Measurements from ENCODE around the gene PI4KA.

PI4KA gene

GRCh38 chr22:20792221-20792965 is 66.2 kb downstream of the PI4KA start:
- no peak for DNase-seq

- no peak for DNase-seq
These were observed 69.8 kb downstream of the PI4KA start for GRCh38 chr22:20788627-20789344.

- no peak for DNase-seq
These were observed 70.6 kb downstream of the PI4KA start for GRCh38 chr22:20787746-20788626.

GRCh38 chr22:20787223-20787622 is 71.4 kb downstream of the PI4KA start:
- no peak for DNase-seq

DNA sequence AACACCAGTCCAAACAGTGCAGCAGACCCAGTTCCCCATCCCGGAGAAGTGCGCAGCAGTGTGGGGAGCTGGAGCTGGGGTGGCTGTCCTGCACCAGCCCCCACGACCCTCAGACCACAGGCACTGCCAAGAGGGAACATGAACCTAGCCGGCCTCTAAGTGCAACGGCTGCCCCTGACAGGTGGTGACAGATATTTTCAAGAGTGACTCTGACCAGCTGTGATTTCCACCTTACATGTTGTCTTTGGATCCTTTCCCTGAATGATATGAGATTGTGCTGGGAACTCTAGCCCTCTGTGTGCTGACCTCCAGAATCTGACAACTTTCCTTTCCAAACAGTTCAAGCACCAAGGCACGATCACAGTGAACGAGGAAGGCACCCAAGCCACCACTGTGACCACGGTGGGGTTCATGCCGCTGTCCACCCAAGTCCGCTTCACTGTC is 72.1 kb downstream of the PI4KA start:
- no peak for DNase-seq

DNA sequence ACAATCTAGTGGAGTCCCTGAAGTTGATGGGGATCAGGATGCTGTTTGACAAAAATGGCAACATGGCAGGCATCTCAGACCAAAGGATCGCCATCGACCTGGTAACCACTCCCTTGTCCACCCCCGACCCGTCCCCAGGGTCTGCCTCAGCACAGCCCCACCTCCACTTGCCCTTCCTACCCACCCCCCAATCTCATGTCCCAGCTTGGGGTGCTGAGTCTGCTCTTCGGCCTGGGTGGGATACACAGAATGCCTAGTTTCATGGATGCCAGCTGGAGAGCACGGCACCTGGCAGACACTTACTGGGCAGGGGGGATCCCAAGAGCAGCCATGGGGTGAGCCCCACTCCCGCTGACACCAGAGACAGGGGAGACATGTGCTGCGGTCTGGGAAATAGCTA is 72.6 kb downstream of the PI4KA start:
- DNase-seq: no peak

DNA sequence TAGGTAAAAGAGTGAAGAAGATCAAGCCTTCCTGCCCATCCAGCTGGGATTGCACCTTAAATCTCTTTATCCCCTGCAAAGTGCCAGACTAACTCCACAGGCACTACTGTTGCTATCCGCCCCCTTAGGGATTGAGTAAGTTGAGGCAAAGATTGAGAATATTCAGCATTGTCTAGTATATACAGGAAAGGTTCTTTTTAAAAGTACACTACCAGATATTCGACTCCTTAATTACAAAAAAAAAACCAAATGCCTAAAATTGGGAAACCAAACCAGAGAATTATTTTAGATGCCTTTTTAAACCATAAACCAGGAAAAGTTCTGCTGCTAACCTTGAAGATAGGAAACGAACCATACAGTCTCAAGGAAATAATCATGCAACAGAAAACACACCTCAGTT is 73.2 kb downstream of the PI4KA start:
- no peak for DNase-seq

DNA sequence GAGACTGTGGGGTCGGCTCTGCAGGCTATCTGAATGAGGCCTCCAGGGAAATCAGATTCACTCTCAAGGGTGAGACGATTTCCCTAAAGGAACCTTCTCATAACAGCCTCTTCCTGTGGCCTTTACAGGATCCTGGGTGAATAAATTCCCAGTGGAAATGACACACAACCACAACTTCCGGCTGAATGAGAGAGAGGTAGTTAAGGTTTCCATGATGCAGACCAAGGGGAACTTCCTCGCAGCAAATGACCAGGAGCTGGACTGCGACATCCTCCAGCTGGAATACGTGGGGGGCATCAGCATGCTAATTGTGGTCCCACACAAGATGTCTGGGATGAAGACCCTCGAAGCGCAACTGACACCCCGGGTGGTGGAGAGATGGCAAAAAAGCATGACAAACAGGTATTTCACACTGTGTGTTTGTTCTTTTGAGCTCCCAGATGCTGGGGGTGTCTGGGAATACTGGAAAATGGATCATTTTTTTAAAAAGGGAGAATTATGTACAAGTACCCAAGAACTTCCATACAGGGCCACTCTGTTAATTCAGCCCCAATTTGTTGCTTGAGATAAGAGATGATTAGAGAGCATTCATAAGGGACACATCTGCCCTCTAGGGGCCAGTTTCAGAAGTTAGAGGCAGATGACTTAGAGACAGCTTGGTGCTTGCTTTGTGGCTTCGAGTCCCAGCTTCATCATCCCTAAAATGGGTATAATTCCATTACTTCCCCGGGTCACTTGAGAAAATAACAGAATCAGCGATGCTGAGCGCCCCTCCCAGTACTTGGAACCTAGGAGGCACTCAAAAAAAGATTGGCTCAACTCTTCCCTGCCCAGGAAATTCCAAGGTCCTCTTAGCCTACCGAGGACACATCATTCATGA is 74.5 kb downstream of the PI4KA start:
- peak; percentile 70 for DNase-seq

- no peak for DNase-seq
These were observed 75.3 kb downstream of the PI4KA start for GRCh38 chr22:20783300-20783673.

- no peak for DNase-seq
These were observed 75.9 kb downstream of the PI4KA start for GRCh38 chr22:20782596-20783299.

- no peak for DNase-seq
These were observed 76.5 kb downstream of the PI4KA start for GRCh38 chr22:20782083-20782482.

- no peak for DNase-seq
These were observed 77.2 kb downstream of the PI4KA start for GRCh38 chr22:20781272-20781990.

DNA sequence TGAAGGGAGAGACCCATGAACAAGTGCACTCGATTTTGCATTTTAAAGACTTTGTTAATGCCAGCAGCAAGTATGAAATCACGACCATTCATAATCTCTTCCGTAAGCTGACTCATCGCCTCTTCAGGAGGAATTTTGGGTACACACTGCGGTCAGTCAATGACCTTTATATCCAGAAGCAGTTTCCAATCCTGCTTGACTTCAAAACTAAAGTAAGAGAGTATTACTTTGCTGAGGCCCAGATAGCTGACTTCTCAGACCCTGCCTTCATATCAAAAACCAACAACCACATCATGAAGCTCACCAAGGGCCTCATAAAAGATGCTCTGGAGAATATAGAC is 78.8 kb downstream of the PI4KA start:
- no peak for DNase-seq

GRCh38 chr22:20779014-20779817 is 79.4 kb downstream of the PI4KA start:
- DNase-seq: no peak

DNA sequence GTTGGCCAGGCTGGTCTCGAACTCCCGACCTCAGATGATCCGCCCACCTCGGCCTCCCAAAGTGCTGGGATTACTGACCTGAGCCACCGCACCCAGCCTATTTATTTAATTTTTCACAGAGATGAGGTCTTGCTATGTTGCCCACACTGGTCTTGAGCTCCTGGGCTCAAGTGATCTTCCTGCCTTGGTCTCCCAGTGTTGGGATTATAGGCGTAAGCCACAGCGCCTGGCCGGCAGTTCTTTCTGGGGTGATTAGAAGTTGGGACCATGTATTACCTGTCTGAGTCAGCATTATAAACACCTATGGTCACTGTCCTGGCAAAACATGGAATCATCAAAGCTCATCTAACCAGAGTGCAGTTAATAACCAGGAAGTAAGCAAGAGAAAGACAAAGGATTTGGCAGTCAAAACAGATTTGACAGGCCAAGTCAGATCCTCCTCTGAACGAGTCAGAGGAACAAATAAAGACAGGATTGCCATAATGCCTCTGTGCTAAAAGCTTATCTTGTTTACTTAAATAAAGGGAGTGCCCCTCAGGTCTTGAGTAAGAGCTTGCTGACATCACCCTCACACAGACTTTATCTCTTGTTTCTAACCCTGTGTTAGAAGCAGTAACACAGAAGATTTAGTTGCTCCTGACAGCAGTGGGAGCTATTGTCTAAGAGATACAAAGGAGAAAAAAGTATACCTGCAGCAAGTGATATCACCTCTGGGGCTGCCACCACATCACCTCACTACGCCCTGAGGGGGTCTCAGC is 81.0 kb downstream of the PI4KA start:
- no peak for DNase-seq

- DNase-seq: no peak
These were observed 81.8 kb downstream of the PI4KA start for GRCh38 chr22:20776624-20777405.

DNA sequence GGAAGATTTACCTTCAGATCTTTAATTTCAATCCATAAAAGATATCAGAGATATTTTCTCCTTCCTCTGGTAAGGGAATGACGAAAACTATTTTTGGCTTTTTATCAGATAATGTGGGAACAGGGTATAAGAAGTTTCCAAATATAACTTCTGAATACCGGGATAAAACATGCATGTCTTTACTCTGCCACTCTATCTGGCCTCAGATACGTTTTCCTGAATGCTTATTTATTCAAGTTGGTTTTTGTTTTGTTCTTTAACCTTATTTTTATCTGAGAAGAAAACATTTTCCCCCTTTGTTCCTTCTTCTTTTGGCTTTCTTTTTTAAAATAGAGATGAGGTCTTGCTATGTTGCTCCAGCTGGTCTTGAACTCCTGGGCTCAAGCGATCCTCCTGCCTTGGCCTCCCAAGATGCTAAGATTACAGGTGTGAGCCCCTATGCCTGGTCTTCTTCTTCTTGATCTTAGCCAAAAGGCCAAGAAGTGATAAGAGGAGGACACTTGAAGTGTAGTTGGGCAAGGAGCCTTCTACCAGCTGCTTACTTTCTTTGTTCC is 83.2 kb downstream of the PI4KA start:
- DNase-seq: no peak

DNA sequence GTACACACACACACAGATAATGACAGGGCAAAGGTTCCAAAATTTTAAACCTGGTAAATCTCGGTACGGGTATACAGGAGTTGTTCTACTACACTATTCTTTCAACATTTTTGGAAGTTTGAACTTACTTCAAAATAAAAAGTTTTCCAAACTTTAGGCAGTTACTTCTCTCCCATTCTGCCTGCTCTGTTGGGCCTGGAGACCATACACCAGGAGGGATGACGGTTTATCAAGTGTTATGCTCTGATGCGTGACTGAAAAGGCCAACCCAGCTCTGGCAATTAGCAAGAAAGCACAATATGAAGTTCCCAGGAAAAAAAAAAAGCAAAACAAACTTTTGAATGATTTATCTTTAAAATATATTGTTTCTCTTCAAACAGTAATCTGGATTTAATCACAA is 83.7 kb downstream of the PI4KA start:
- DNase-seq: no peak
